ENCODE measurements around the gene RTRAF.

- TF ChIP-seq CTCF (IDR thresholded peaks at IDR 0.05; ENCODE audit: extremely low read depth in 1 of 2, insufficient read depth in 1 of 2, low read depth in 1 of 2, low read length in 2 of 2) (no peak), POLR2AphosphoS5 (IDR thresholded peaks at IDR 0.05; ENCODE audit: insufficient read depth, low read depth, low read length) (no peak), MAX (IDR thresholded peaks at IDR 0.05; ENCODE audit: insufficient read depth, insufficient read length) (no peak), POLR2A (IDR thresholded peaks at IDR 0.05; ENCODE audit: low read depth, low read length) (no peak), MYC (IDR thresholded peaks at IDR 0.05; ENCODE audit: low read depth, low read length) (no peak), EZH2 (IDR thresholded peaks at IDR 0.05; ENCODE audit: borderline replicate concordance, low read depth, low read length, severe bottlenecking) (no peak), JUN (IDR thresholded peaks at IDR 0.05; ENCODE audit: borderline replicate concordance, insufficient read depth, insufficient read length, low read depth) (no peak), GATA2 (IDR thresholded peaks at IDR 0.05; ENCODE audit: insufficient read depth, insufficient read length, low read depth, low read length) (no peak), FOS (IDR thresholded peaks at IDR 0.05; ENCODE audit: borderline replicate concordance, insufficient read depth, low read length) (no peak)
Observed at GRCh38 chr14:52058341-52058740, 69.0 kb downstream of the RTRAF start.

Measured in endothelial cell of umbilical vein (primary cell).